IMR-90 (cell line): ENCODE results near the gene POLR3E. TPM values are rescaled to one million over a fixed set of nuclear protein-coding genes. Genes with fewer than 3 reads are reported as not detected.

Source experiments
- ATAC-seq: fragments of 200-7000 bp; cut with Tn5 transposase; 2 replicates; pipeline ENCODE4 v1.9.1; 2020; ENCODE audit warnings: low read depth, mild to moderate bottlenecking, moderate library complexity
- BruUV-seq: library from RNA; stranded (reverse); fragments of 400-500 nt; replicated peaks from 2 replicates; lab custom pipeline; 2021; lab: Mats Ljungman, UMichigan
- CTCF ChIA-PET: fragments of 300-600 bp; formaldehyde crosslinking; extraction: SDS; loops from one replicate; lab custom pipeline; 2021; ENCODE audit warnings: antibody characterized with exemption; lab: Yijun Ruan, JAX
- POLR2A ChIA-PET: fragments of 300-600 bp; sonication (Branson Sonifier 250); formaldehyde crosslinking; loops from one replicate; lab custom pipeline; 2022; ENCODE audit warnings: antibody characterized with exemption; ENCODE audit not compliant: unreplicated experiment; lab: Charles Lee
- DNase-seq: peaks from one replicate; pipeline ENCODE4 v3.0.0; 2013
- H2AFZ ChIP-seq: replicated peaks from 2 replicates; pipeline ENCODE3; 2013; ENCODE audit warnings: low read length, mild to moderate bottlenecking; ENCODE audit not compliant: poor library complexity
- H2AK5ac ChIP-seq: 2 replicates; pipeline ENCODE4 v1.6.1; 2013; ENCODE audit warnings: low read depth, low read length, inconsistent platforms
- H2AK9ac ChIP-seq: replicated peaks from 2 replicates; pipeline ENCODE3; 2013; ENCODE audit warnings: mild to moderate bottlenecking, low read depth, low read length, moderate library complexity; ENCODE audit not compliant: poor library complexity
- H2BK120ac ChIP-seq: 2 replicates; pipeline ENCODE4 v1.6.1; 2013; ENCODE audit warnings: low read depth, low read length, inconsistent platforms
- H2BK15ac ChIP-seq: 3 replicates; pipeline ENCODE4 v1.6.1; 2013; ENCODE audit warnings: low read depth, low read length, inconsistent platforms
- H2BK20ac ChIP-seq: 2 replicates; pipeline ENCODE4 v1.6.1; 2013; ENCODE audit warnings: low read depth, mild to moderate bottlenecking, inconsistent platforms, low read length, moderate library complexity
- H2BK5ac ChIP-seq: 2 replicates; pipeline ENCODE4 v1.6.1; 2013; ENCODE audit warnings: mild to moderate bottlenecking, low read depth, low read length, inconsistent platforms; ENCODE audit not compliant: poor library complexity, severe bottlenecking
- H3K14ac ChIP-seq: replicated peaks from 2 replicates; pipeline ENCODE4 v1.6.1; 2013; ENCODE audit warnings: low read depth, low read length, inconsistent platforms
- H3K18ac ChIP-seq: 2 replicates; pipeline ENCODE4 v1.6.1; 2013; ENCODE audit warnings: low read depth, low read length, control low read depth
- H3K23ac ChIP-seq: 2 replicates; pipeline ENCODE4 v1.6.1; 2013; ENCODE audit warnings: low read depth, low read length, inconsistent platforms
- H3K27ac ChIP-seq: 2 replicates; pipeline ENCODE4 v1.5.1; 2013; ENCODE audit warnings: mild to moderate bottlenecking, control low read depth, low read length; ENCODE audit not compliant: insufficient read depth
- H3K27me3 ChIP-seq: 2 replicates; pipeline ENCODE4 v1.6.1; 2013; ENCODE audit warnings: low read length; ENCODE audit not compliant: control insufficient read depth, insufficient read depth
- H3K36me3 ChIP-seq: 2 replicates; pipeline ENCODE4 v1.6.1; 2013; ENCODE audit warnings: low read length, mixed read lengths; ENCODE audit not compliant: control insufficient read depth, insufficient read depth
- H3K4ac ChIP-seq: 2 replicates; pipeline ENCODE4 v1.6.1; 2013; ENCODE audit warnings: low read depth, low read length, inconsistent platforms
- H3K4me1 ChIP-seq: 2 replicates; pipeline ENCODE4 v1.6.1; 2013; ENCODE audit warnings: low read length, mixed read lengths; ENCODE audit not compliant: control insufficient read depth, insufficient read depth
- H3K4me2 ChIP-seq: 2 replicates; pipeline ENCODE4 v1.6.1; 2013; ENCODE audit warnings: low read depth, mild to moderate bottlenecking, control low read depth, low read length, moderate library complexity
- H3K4me3 ChIP-seq: 2 replicates; pipeline ENCODE4 v1.5.1; 2013; ENCODE audit warnings: low read depth, mild to moderate bottlenecking, control low read depth, low read length, moderate library complexity; ENCODE audit not compliant: insufficient read depth
- H3K56ac ChIP-seq: 2 replicates; pipeline ENCODE4 v1.6.1; 2013; ENCODE audit warnings: low read length, inconsistent platforms; ENCODE audit not compliant: insufficient read depth; ENCODE audit errors: extremely low read depth
- H3K79me1 ChIP-seq, 2 experiments: 2 replicates each; pipeline ENCODE4 v1.6.1; 2013; ENCODE audit warnings: low read length in 2 of 2, inconsistent platforms in 1 of 2, low read depth in 1 of 2
- H3K9ac ChIP-seq: 2 replicates; pipeline ENCODE4 v1.6.1; 2013; ENCODE audit warnings: low read depth, low read length, control low read depth
- H3K9me1 ChIP-seq: 2 replicates; pipeline ENCODE4 v1.6.1; 2013; ENCODE audit warnings: low read length, inconsistent platforms; ENCODE audit not compliant: insufficient read depth
- H3K9me3 ChIP-seq: 2 replicates; pipeline ENCODE4 v1.6.1; 2013; ENCODE audit warnings: low read length; ENCODE audit not compliant: control insufficient read depth, insufficient read depth
- H4K20me1 ChIP-seq: 2 replicates; pipeline ENCODE4 v1.6.1; 2013; ENCODE audit warnings: low read length, inconsistent platforms; ENCODE audit not compliant: insufficient read depth
- H4K5ac ChIP-seq: 2 replicates; pipeline ENCODE4 v1.6.1; 2013; ENCODE audit warnings: mild to moderate bottlenecking, low read depth, low read length, control low read depth
- H4K8ac ChIP-seq, 2 experiments: 2 replicates each; pipeline ENCODE4 v1.6.1; 2013; ENCODE audit warnings: low read depth in 2 of 2, low read length in 2 of 2, control low read depth in 1 of 2, inconsistent platforms in 1 of 2
- H4K91ac ChIP-seq: 2 replicates; pipeline ENCODE4 v1.6.1; 2013; ENCODE audit warnings: low read depth, low read length, inconsistent platforms; ENCODE audit not compliant: insufficient read depth
- BHLHE40 ChIP-seq: fragments of 150-350 bp; IDR thresholded peaks from 2 replicates; pipeline ENCODE4 v1.6.1; 2016; ENCODE audit warnings: mild to moderate bottlenecking, low read depth, low read length
- CHD1 ChIP-seq: IDR thresholded peaks from 2 replicates; pipeline ENCODE4 v1.6.1; 2012; ENCODE audit warnings: low read depth, low read length, improper control_type of control experiment
- MAFK ChIP-seq: IDR thresholded peaks from 2 replicates; pipeline ENCODE4 v1.6.1; 2012; ENCODE audit warnings: low read depth, low read length, improper control_type of control experiment
- MAZ ChIP-seq: IDR thresholded peaks from 2 replicates; pipeline ENCODE4 v1.6.1; 2012; ENCODE audit warnings: low read depth, mild to moderate bottlenecking, low read length, improper control_type of control experiment, moderate library complexity, borderline replicate concordance
- NFE2L2 ChIP-seq: fragments of 150-350 bp; IDR thresholded peaks from 2 replicates; pipeline ENCODE4 v1.6.1; 2016; ENCODE audit warnings: low read depth, mild to moderate bottlenecking, low read length
- POLR2A ChIP-seq: IDR thresholded peaks from 2 replicates; pipeline ENCODE4 v1.6.1; 2012; ENCODE audit warnings: mild to moderate bottlenecking, low read depth, low read length
- RCOR1 ChIP-seq: IDR thresholded peaks from 2 replicates; pipeline ENCODE4 v1.6.1; 2012; ENCODE audit warnings: mild to moderate bottlenecking, low read length, improper control_type of control experiment; ENCODE audit not compliant: insufficient replicate concordance
- RFX5 ChIP-seq: IDR thresholded peaks from 2 replicates; pipeline ENCODE4 v1.8.0; 2012; ENCODE audit warnings: low read depth, mild to moderate bottlenecking, low read length, moderate library complexity
- SMC3 ChIP-seq: fragments of 150-350 bp; IDR thresholded peaks from 2 replicates; pipeline ENCODE4 v1.6.1; 2016; ENCODE audit warnings: low read depth, mild to moderate bottlenecking, antibody characterized with exemption, low read length, moderate library complexity
- WGBS, 2 experiments: methylation state at CpG; one replicate each; pipeline versions ENCODE4 v1.1.5 to v1.1.7; 2013; ENCODE audit warnings: missing lambda C conversion rate in 2 of 2; ENCODE audit not compliant: insufficient read length in 1 of 2; ENCODE audit errors: extremely low coverage in 2 of 2; 5-methylcytosine and 5-hydroxymethylcytosine counted together
- dilution Hi-C: fragments of 300-500 bp; cut with HindIII; formaldehyde crosslinking; loops from one replicate; pipeline ENCODE4 v1.14.3; 2018; ENCODE audit warnings: low sequenced_read_pairs; ENCODE audit not compliant: unreplicated experiment
- in situ Hi-C: fragments of 300-500 bp; cut with MboI; formaldehyde crosslinking; loops from 3 replicates; pipeline ENCODE4 v1.14.3; 2019; ENCODE audit warnings: low sequenced_read_pairs, inconsistent platforms, mixed read lengths
- intact Hi-C: fragments of 100-400 bp; cut with micrococcal nuclease; formaldehyde crosslinking; loops from 2 replicates; pipeline ENCODE4 v1.10.0; 2022
- polyA plus RNA-seq, 3 experiments: library from polyadenylated mRNA; depleted of rRNA; stranded (reverse); fragments of >200 nt; gene quantifications; 2 replicates each; pipeline ENCODE4 v1.2.3, GENCODE V29; 2012; ENCODE audit warnings: low replicate concordance in 1 of 3
- total RNA-seq: library from RNA; depleted of rRNA; stranded (reverse); fragments of >200 nt; gene quantifications from 2 replicates; pipeline ENCODE4 v1.2.3, GENCODE V29; 2012
- TF ChIP-seq, protein P1 (sequence below): conservative IDR thresholded peaks from 2 replicates; pipeline ENCODE4 v1.5.1; 2012; ENCODE audit warnings: mild to moderate bottlenecking, low read depth, low read length, improper control_type of control experiment
- TF ChIP-seq, protein P2 (sequence below): fragments of 150-350 bp; IDR thresholded peaks from 2 replicates; pipeline ENCODE4 v1.6.1; 2016; ENCODE audit warnings: low read depth, mild to moderate bottlenecking, low read length, moderate library complexity, borderline replicate concordance

Gene POLR3E
- total and polyA plus RNA-seq, 2 of the 4 experiments (the other 2 are of a cell fraction) = 19.9 to 46.0 TPM

DNA sequence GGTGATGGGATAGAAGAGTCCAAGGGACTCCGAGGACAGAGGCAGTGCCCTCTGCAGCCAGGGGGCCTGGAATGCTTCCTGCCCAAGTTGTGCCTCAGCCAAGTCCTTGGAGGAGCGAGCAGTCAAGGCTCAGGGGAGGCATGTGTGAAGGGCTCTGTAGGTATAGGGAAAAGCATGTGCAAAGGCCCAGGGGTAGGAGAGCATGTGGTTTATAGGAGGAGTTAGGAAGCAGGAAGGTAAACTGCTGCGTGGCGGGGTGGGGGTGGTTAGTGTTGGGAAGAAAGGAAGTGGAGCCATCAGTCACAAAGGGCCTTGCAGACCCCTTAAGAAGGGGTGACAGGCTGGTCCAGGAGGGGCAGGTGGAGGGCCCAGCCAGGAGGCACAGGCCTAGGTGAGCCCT lies 7.2 kb downstream of the POLR3E start:
- H4K5ac ChIP-seq = no peak overlapping the region
- no peak overlapping the region for H3K23ac ChIP-seq
- no peak overlapping the region for H4K91ac ChIP-seq
- H2BK120ac ChIP-seq = no peak overlapping the region
- intact Hi-C loops (no loop called here), in situ Hi-C loops (no loop called here), dilution Hi-C loops (no loop called here)
- H3K4me2 ChIP-seq = no peak overlapping the region
- H3K9me1 ChIP-seq = peaks cover 2% of the 10 kb centered on the region; the same call in 1 of the 2 replicates
- no peak overlapping the region for H3K4ac ChIP-seq
- H3K14ac ChIP-seq = no peak overlapping the region
- ChIA-PET POLR2A (no interaction called here), CTCF (no interaction called here)
- no peak overlapping the region for H2AFZ ChIP-seq
- peaks cover 2% of the 10 kb centered on the region; the same call in 1 of the 2 replicates for H3K4me1 ChIP-seq
- peaks cover 41% of the 10 kb centered on the region for H4K20me1 ChIP-seq
- 100% methylated on average over 2 of the region's 4 CpGs; no CpG with 5 or more reads in 1 of the 2 experiments for WGBS, 2 experiments
- no peak overlapping the region for H3K9ac ChIP-seq
- DNase-seq (no peak), ATAC-seq (no peak)
- peaks cover 38% of the 10 kb centered on the region for H3K36me3 ChIP-seq
- no peak overlapping the region for H2BK15ac ChIP-seq
- no peak overlapping the region for H2BK5ac ChIP-seq
- H3K56ac ChIP-seq = no peak overlapping the region
- BruUV-seq = no TSS peak
- no peak overlapping the region for H2BK20ac ChIP-seq
- H3K4me3 ChIP-seq = no peak overlapping the region
- no peak overlapping the region for H4K8ac ChIP-seq
- no peaks in the 10 kb centered on the region for H3K9me3 ChIP-seq
- H2AK9ac ChIP-seq = no peak overlapping the region
- no peak overlapping the region for H3K27ac ChIP-seq
- H2AK5ac ChIP-seq = no peak overlapping the region
- H3K18ac ChIP-seq = no peak overlapping the region
- H3K27me3 ChIP-seq = no peaks in the 10 kb centered on the region
- TF ChIP-seq POLR2A (no peak), BHLHE40 (no peak), RCOR1 (no peak), NFE2L2 (no peak), SMC3 (no peak), RFX5 (no peak), MAFK (no peak), MAZ (no peak), CHD1 (no peak)
- TF ChIP-seq, protein P1, sequence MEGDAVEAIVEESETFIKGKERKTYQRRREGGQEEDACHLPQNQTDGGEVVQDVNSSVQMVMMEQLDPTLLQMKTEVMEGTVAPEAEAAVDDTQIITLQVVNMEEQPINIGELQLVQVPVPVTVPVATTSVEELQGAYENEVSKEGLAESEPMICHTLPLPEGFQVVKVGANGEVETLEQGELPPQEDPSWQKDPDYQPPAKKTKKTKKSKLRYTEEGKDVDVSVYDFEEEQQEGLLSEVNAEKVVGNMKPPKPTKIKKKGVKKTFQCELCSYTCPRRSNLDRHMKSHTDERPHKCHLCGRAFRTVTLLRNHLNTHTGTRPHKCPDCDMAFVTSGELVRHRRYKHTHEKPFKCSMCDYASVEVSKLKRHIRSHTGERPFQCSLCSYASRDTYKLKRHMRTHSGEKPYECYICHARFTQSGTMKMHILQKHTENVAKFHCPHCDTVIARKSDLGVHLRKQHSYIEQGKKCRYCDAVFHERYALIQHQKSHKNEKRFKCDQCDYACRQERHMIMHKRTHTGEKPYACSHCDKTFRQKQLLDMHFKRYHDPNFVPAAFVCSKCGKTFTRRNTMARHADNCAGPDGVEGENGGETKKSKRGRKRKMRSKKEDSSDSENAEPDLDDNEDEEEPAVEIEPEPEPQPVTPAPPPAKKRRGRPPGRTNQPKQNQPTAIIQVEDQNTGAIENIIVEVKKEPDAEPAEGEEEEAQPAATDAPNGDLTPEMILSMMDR = no peak
- TF ChIP-seq, protein P2, sequence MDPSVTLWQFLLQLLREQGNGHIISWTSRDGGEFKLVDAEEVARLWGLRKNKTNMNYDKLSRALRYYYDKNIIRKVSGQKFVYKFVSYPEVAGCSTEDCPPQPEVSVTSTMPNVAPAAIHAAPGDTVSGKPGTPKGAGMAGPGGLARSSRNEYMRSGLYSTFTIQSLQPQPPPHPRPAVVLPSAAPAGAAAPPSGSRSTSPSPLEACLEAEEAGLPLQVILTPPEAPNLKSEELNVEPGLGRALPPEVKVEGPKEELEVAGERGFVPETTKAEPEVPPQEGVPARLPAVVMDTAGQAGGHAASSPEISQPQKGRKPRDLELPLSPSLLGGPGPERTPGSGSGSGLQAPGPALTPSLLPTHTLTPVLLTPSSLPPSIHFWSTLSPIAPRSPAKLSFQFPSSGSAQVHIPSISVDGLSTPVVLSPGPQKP = no peak
- H3K79me1 ChIP-seq = peaks cover 13 to 69% of the 10 kb centered on the region in 2 experiments
